K562 (cell line): ENCODE results near the gene AGPAT1. TPM values are rescaled to one million over a fixed set of nuclear protein-coding genes. Genes with fewer than 3 reads are reported as not detected.

ENCODE experiments used
- ATAC-seq: fragments of 200-7000 bp; cut with Tn5 transposase; 3 replicates; pipeline ENCODE4 v1.9.1; 2020; ENCODE audit warnings: moderate library complexity
- BruUV-seq: library from RNA; stranded (reverse); fragments of 400-500 nt; replicated peaks from 2 replicates; lab custom pipeline; 2021; lab: Mats Ljungman, UMichigan
- CTCF ChIA-PET: fragments of 300-600 bp; formaldehyde crosslinking; extraction: SDS; loops from one replicate; lab custom pipeline; 2021; ENCODE audit warnings: low intra/inter-chr PET ratio; lab: Yijun Ruan, JAX
- POLR2A ChIA-PET: fragments of 300-600, 350-650 bp; sonication (Branson Sonifier 250); formaldehyde crosslinking; extraction: SDS; loops from one replicate; lab custom pipeline; 2021; ENCODE audit warnings: antibody characterized with exemption, inconsistent platforms; lab: Yijun Ruan, JAX
- DNase-seq, 4 experiments: peaks; one replicate each; pipeline versions ENCODE4 v3.0.0 to v3.0.0-alpha.2; 2011 to 2018; ENCODE audit warnings: low spot score in 3 of 4, mixed read lengths in 3 of 4; ENCODE audit errors: extremely low read depth in 1 of 4
- FAIRE-seq: peaks from 2 replicates; lab custom pipeline; 2011; peaks lifted over from hg19 to GRCh38; lab: Jason Lieb, UNC
- H2AFZ ChIP-seq: 2 replicates; pipeline ENCODE4 v1.6.0; 2011; ENCODE audit warnings: low read depth, low read length, control low read depth, inconsistent platforms
- H3K27ac ChIP-seq: fragments of 200-600 bp; 3 replicates; pipeline ENCODE4 v1.8.0; 2011; ENCODE audit warnings: low read depth, mild to moderate bottlenecking, control low read depth, inconsistent platforms, low read length, moderate library complexity, mixed read lengths; ENCODE audit errors: extremely low read depth
- H3K27me3 ChIP-seq, 2 experiments: fragments of 300-600 bp in 1 of 2; 2 replicates in 1 of 2; 3 replicates in 1 of 2; pipeline versions ENCODE4 v1.6.0 to v1.8.0; 2011; ENCODE audit warnings: inconsistent platforms in 2 of 2, low read length in 2 of 2, mild to moderate bottlenecking in 1 of 2, mixed read lengths in 1 of 2, moderate library complexity in 1 of 2; ENCODE audit not compliant: control insufficient read depth in 2 of 2, insufficient read depth in 2 of 2
- H3K36me3 ChIP-seq: fragments of 300-600 bp; 3 replicates; pipeline ENCODE4 v1.8.0; 2011; ENCODE audit warnings: mild to moderate bottlenecking, low read length, inconsistent platforms; ENCODE audit not compliant: control insufficient read depth, insufficient read depth
- H3K4me1 ChIP-seq, 2 experiments: fragments of 200-600 bp in 1 of 2; replicated peaks in 1 of 2; 2 replicates in 1 of 2; 3 replicates in 1 of 2; pipeline versions ENCODE4 v1.5.1 to v1.8.0; 2011; ENCODE audit warnings: inconsistent platforms in 2 of 2, low read length in 2 of 2, mild to moderate bottlenecking in 1 of 2, mixed read lengths in 1 of 2, moderate library complexity in 1 of 2; ENCODE audit not compliant: control insufficient read depth in 2 of 2, insufficient read depth in 2 of 2
- H3K4me2 ChIP-seq: 2 replicates; pipeline ENCODE4 v1.6.1; 2011; ENCODE audit warnings: low read length, control low read depth, inconsistent platforms, mixed read lengths; ENCODE audit not compliant: insufficient read depth
- H3K4me3 ChIP-seq: fragments of 200-600 bp; sonication (generic), shearing (Covaris generic); 2 replicates; pipeline ENCODE4 v1.5.1; 2016; ENCODE audit warnings: control low read depth, inconsistent platforms
- H3K79me2 ChIP-seq: fragments of 200-600 bp; 3 replicates; pipeline ENCODE4 v1.8.0; 2011; ENCODE audit warnings: low read length, inconsistent platforms; ENCODE audit not compliant: control insufficient read depth, insufficient read depth
- H3K9ac ChIP-seq, 2 experiments: 2 replicates each; pipeline versions ENCODE4 v1.6.0 to v1.6.1; 2011; ENCODE audit warnings: low read depth in 2 of 2, low read length in 2 of 2, control low read depth in 1 of 2, inconsistent platforms in 1 of 2, mild to moderate bottlenecking in 1 of 2, mixed read lengths in 1 of 2; ENCODE audit not compliant: insufficient read depth in 1 of 2
- H3K9me1 ChIP-seq: one replicate; pipeline ENCODE4 v1.6.0; 2011; ENCODE audit warnings: inconsistent platforms, mild to moderate bottlenecking, low read length, moderate library complexity; ENCODE audit not compliant: control insufficient read depth, insufficient read depth
- H3K9me3 ChIP-seq: replicated peaks from 2 replicates; pipeline ENCODE4 v1.5.1; 2011; ENCODE audit warnings: low read depth, low read length, inconsistent platforms; ENCODE audit not compliant: control insufficient read depth, insufficient read depth
- H4K20me1 ChIP-seq: replicated peaks from 2 replicates; pipeline ENCODE4 v1.6.1; 2011; ENCODE audit warnings: low read length, inconsistent platforms, mixed read lengths; ENCODE audit not compliant: control insufficient read depth, insufficient read depth
- CBFA2T2 ChIP-seq: fragments of 450-650 bp; conservative IDR thresholded peaks from 2 replicates; pipeline ENCODE4 v1.6.1; 2017; ENCODE audit warnings: mild to moderate bottlenecking
- DACH1 ChIP-seq: fragments of 450-650 bp; IDR thresholded peaks from 2 replicates; pipeline ENCODE4 v1.6.1; 2018; ENCODE audit not compliant: partially characterized antibody
- ETS2 ChIP-seq: IDR thresholded peaks from 2 replicates; pipeline ENCODE4 v1.6.1; 2016; ENCODE audit warnings: borderline replicate concordance, missing genetic modification characterization, mild to moderate bottlenecking, moderate library complexity, missing compliant biosample characterization; ENCODE audit not compliant: poor library complexity, severe bottlenecking
- GABPB2 ChIP-seq: fragments of 250-450 bp; sonication (Bioruptor Pico); conservative IDR thresholded peaks from 2 replicates; pipeline ENCODE4 v1.5.1; 2021; ENCODE audit warnings: mild to moderate bottlenecking
- GATA2 ChIP-seq: sonication (generic); formaldehyde crosslinking; IDR thresholded peaks from 2 replicates; pipeline ENCODE4 v1.4.0; 2020; ENCODE audit warnings: mild to moderate bottlenecking, missing genetic modification reagents
- ILF3 ChIP-seq: fragments of 450-650 bp; IDR thresholded peaks from 2 replicates; pipeline ENCODE4 v1.6.1; 2018; ENCODE audit warnings: antibody characterized with exemption, mild to moderate bottlenecking, moderate library complexity, borderline replicate concordance
- KLF16 ChIP-seq: IDR thresholded peaks from 2 replicates; pipeline ENCODE4 v1.6.1; 2016; ENCODE audit warnings: antibody characterized with exemption
- MTA1 ChIP-seq: fragments of 450-650 bp; IDR thresholded peaks from 2 replicates; pipeline ENCODE4 v1.6.1; 2017; ENCODE audit warnings: borderline replicate concordance
- NR2C2 ChIP-seq, 2 experiments: fragments of 200-800 bp in 1 of 2; sonication (Bioruptor generic) in 1 of 2; sonication (generic) in 1 of 2; formaldehyde crosslinking in 1 of 2; IDR thresholded peaks; 2 replicates each; pipeline versions ENCODE4 v1.6.1 to v1.8.0; 2016 to 2022; ENCODE audit warnings: mild to moderate bottlenecking in 1 of 2, missing compliant biosample characterization in 1 of 2, missing genetic modification characterization in 1 of 2, missing genetic modification reagents in 1 of 2
- PHB2 ChIP-seq: fragments of 450-650 bp; IDR thresholded peaks from 2 replicates; pipeline ENCODE4 v1.6.1; 2017; ENCODE audit warnings: low read depth
- POLR2AphosphoS2 ChIP-seq: IDR thresholded peaks from 2 replicates; pipeline ENCODE4 v1.6.1; 2012; ENCODE audit warnings: low read length, improper control_type of control experiment
- RNF2 ChIP-seq: sonication (generic); IDR thresholded peaks from 2 replicates; pipeline ENCODE4 v1.6.1; 2016
- SMAD4 ChIP-seq: fragments of 250-450 bp; sonication (Bioruptor Pico); conservative IDR thresholded peaks from 2 replicates; pipeline ENCODE4 v1.8.0; 2021; ENCODE audit warnings: inconsistent platforms, mild to moderate bottlenecking, moderate library complexity
- SMARCC2 ChIP-seq: fragments of 450-650 bp; IDR thresholded peaks from 2 replicates; pipeline ENCODE4 v1.6.1; 2017; ENCODE audit warnings: antibody characterized with exemption, moderate library complexity, mild to moderate bottlenecking, low read depth
- TAL1 ChIP-seq: fragments of 450-650 bp; IDR thresholded peaks from 2 replicates; pipeline ENCODE4 v1.6.1; 2016; ENCODE audit warnings: mild to moderate bottlenecking
- TARDBP ChIP-seq: fragments of 450-650 bp; IDR thresholded peaks from 2 replicates; pipeline ENCODE4 v1.6.1; 2016
- TBL1XR1 ChIP-seq, 2 experiments: IDR thresholded peaks; 2 replicates each; pipeline ENCODE4 v1.6.1; 2012; ENCODE audit warnings: improper control_type of control experiment in 2 of 2, low read length in 2 of 2, mild to moderate bottlenecking in 1 of 2
- TCF3 ChIP-seq: sonication (generic); formaldehyde crosslinking; IDR thresholded peaks from 2 replicates; pipeline ENCODE4 v1.4.0; 2020; ENCODE audit warnings: mild to moderate bottlenecking, missing genetic modification reagents
- TRIM24 ChIP-seq, 2 experiments: fragments of 450-650 bp; IDR thresholded peaks; 2 replicates each; pipeline ENCODE4 v1.6.1; 2016
- ZFX ChIP-seq: sonication (generic); formaldehyde crosslinking; IDR thresholded peaks from 2 replicates; pipeline ENCODE4 v1.8.0; 2022; ENCODE audit warnings: mild to moderate bottlenecking, missing genetic modification reagents, moderate library complexity
- ZNF165 ChIP-seq: fragments of 250-450 bp; sonication (Bioruptor Pico); IDR thresholded peaks from 2 replicates; pipeline ENCODE4 v1.4.0; 2020; ENCODE audit warnings: borderline replicate concordance
- ZNF589 ChIP-seq: fragments of 200-800 bp; sonication (Bioruptor generic); IDR thresholded peaks from 2 replicates; pipeline ENCODE4 v1.6.1; 2016; ENCODE audit warnings: low read depth, missing genetic modification characterization, missing compliant biosample characterization
- ZNF644 ChIP-seq: fragments of 200-800 bp; sonication (Bioruptor generic); IDR thresholded peaks from 2 replicates; pipeline ENCODE4 v1.6.1; 2016; ENCODE audit warnings: low read depth, missing genetic modification characterization, missing compliant biosample characterization
- WGBS: fragments of 100-300 bp; shearing (Covaris generic); methylation state at CpG from one replicate; pipeline ENCODE4 v1.1.6; 2016; ENCODE audit warnings: low coverage, mixed read lengths; ENCODE audit not compliant: insufficient coverage; ENCODE audit errors: missing lambda C conversion rate; 5-methylcytosine and 5-hydroxymethylcytosine counted together
- in situ Hi-C: fragments of 300-500 bp; cut with MboI; formaldehyde crosslinking; loops from 4 replicates; pipeline ENCODE4 v1.15.0; 2018; ENCODE audit warnings: inconsistent platforms, mixed read lengths
- intact Hi-C: fragments of 100-400 bp; cut with micrococcal nuclease; formaldehyde crosslinking; loops from 2 replicates; pipeline ENCODE4 v1.14.2; 2022
- polyA plus RNA-seq, 8 experiments: library from polyadenylated mRNA; depleted of rRNA in 4 of 8; stranded (reverse) in 5 of 8; unstranded in 3 of 8; fragments of >200 nt; fragmentation: Nextera tagmentation in 2 of 8; fragmentation: Illumina TruSeq in 1 of 8; extraction: Ambion mirVana in 2 of 8; extraction: Trizol in 1 of 8; gene quantifications; 2 replicates each; pipeline versions ENCODE4 v1.2.1 to v1.2.3, GENCODE V29; 2011 to 2014; ENCODE audit warnings: inconsistent platforms in 1 of 8, missing spikeins in 1 of 8
- total RNA-seq, 7 experiments: library from RNA; depleted of rRNA in 6 of 7; stranded (reverse); fragments of >200 nt in 6 of 7; fragmentation: Illumina TruSeq in 2 of 7; extraction: Trizol in 2 of 7; gene quantifications; 2 replicates each; pipeline versions ENCODE4 v1.2.1 to v1.2.3, GENCODE V29; 2011 to 2021; ENCODE audit warnings: low replicate concordance in 1 of 7
- TF ChIP-seq, protein P1 (sequence below): fragments of 250-450 bp; sonication (Bioruptor Pico); IDR thresholded peaks from 2 replicates; pipeline ENCODE4 v1.5.0; 2020; ENCODE audit warnings: mild to moderate bottlenecking, borderline replicate concordance

AGPAT1 gene
- total and polyA plus RNA-seq, 9 of the 15 experiments (the other 6 are each of a cell fraction or from before 2014, with no cell fraction given): 37.9 to 176 (median 69.4) TPM

GRCh38 chr6:32167761-32168262 lies 8.1 kb downstream of the AGPAT1 start:
- no peak overlapping the region for H3K4me3 ChIP-seq
- H3K4me1 ChIP-seq: peaks cover 46 to 51% of the 10 kb centered on the region in 2 experiments
- intact Hi-C loops (loop anchor here (2.0 to 5.0 kb wide), 2 partner anchors 27 to 51 kb away; no protein-coding TSS in a partner anchor), in situ Hi-C loops (no loop called here)
- DNase-seq (peak; percentile 82 to 97 (median 90)), FAIRE-seq (peak; percentile 97), ATAC-seq (peak; percentile 86)
- H3K27ac ChIP-seq: peak overlapping the region; percentile 83
- H3K27me3 ChIP-seq: no peaks in the 10 kb centered on the region
- H4K20me1 ChIP-seq: no peaks in the 10 kb centered on the region
- peaks cover 7% of the 10 kb centered on the region for H3K79me2 ChIP-seq
- no peaks in the 10 kb centered on the region for H3K9me3 ChIP-seq
- WGBS: 0% methylated on average over 6 of the region's 6 CpGs
- ChIA-PET CTCF (no interaction called here), POLR2A (interaction anchor here (0.8 to 2.2 kb wide), 8 partner anchors 9 to 74 kb away, joined by 3 to 25 read pairs (median 4); partner anchors contain the start of genes AGPAT1 and FKBPL)
- H3K36me3 ChIP-seq: peaks cover 76% of the 10 kb centered on the region
- no peak overlapping the region for H2AFZ ChIP-seq
- peak overlapping the region; percentile 53 to 88 for H3K9ac ChIP-seq
- H3K4me2 ChIP-seq: peak overlapping the region; percentile 65
- H3K9me1 ChIP-seq: no peaks in the 10 kb centered on the region
- TSS peak; percentile 35 for BruUV-seq
- TF ChIP-seq TARDBP (peak; percentile 85; the same call in 1 of the 2 replicates), ETS2 (tag) (no peak), KLF16 (peak; percentile 90), MTA1 (peak; percentile 87), SMAD4 (CRISPR knock-in tag) (peak; percentile 90), ZFX (peak; percentile 76), ZNF644 (tag) (peak; percentile 91), RNF2 (peak; percentile 89), ILF3 (peak; percentile 54; the same call in 1 of the 2 replicates), CBFA2T2 (peak; percentile 94), TRIM24 (IDR thresholded peaks at IDR 0.05) (peak; percentile 81 to 88), TCF3 (peak; percentile 98), TAL1 (peak; percentile 96), GABPB2 (no peak), DACH1 (peak; percentile 70), TBL1XR1 (IDR thresholded peaks at IDR 0.05; ENCODE audit: low read length in 2 of 2) (peak in 1 of 2 experiments; percentile 90; a peak in 2 of 4 replicates), ZNF589 (peak; percentile 92; the same call in 1 of the 2 replicates), ZNF165 (CRISPR knock-in tag) (no peak), NR2C2 (CRISPR knock-in tag; IDR thresholded peaks at IDR 0.05) (no peak), NR2C2 (tag; IDR thresholded peaks at IDR 0.05) (no peak), POLR2AphosphoS2 (peak; percentile 18; the same call in 1 of the 2 replicates), SMARCC2 (peak; percentile 90), GATA2 (CRISPR knock-in tag) (peak; percentile 93), PHB2 (peak; percentile 79; the same call in 1 of the 2 replicates)
- TF ChIP-seq, protein P1, sequence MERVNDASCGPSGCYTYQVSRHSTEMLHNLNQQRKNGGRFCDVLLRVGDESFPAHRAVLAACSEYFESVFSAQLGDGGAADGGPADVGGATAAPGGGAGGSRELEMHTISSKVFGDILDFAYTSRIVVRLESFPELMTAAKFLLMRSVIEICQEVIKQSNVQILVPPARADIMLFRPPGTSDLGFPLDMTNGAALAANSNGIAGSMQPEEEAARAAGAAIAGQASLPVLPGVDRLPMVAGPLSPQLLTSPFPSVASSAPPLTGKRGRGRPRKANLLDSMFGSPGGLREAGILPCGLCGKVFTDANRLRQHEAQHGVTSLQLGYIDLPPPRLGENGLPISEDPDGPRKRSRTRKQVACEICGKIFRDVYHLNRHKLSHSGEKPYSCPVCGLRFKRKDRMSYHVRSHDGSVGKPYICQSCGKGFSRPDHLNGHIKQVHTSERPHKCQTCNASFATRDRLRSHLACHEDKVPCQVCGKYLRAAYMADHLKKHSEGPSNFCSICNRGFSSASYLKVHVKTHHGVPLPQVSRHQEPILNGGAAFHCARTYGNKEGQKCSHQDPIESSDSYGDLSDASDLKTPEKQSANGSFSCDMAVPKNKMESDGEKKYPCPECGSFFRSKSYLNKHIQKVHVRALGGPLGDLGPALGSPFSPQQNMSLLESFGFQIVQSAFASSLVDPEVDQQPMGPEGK: 0 out of 2 replicates have a peak, but pooled peaks have one; percentile 24
